Astrocyte (in vitro differentiated cells and primary cell): ENCODE measurements around the gene WWC2.

Source experiments
- EZH2 ChIP-seq: IDR thresholded peaks from 2 replicates; pipeline ENCODE4 v1.6.1; 2012; ENCODE audit warnings: mild to moderate bottlenecking, low read length, inconsistent platforms; ENCODE audit not compliant: insufficient read depth
- TF ChIP-seq, protein P1 (sequence below): IDR thresholded peaks from 2 replicates; pipeline ENCODE4 v1.5.1; 2011; ENCODE audit warnings: low read depth, mild to moderate bottlenecking, inconsistent platforms, low read length, moderate library complexity; ENCODE audit not compliant: insufficient read depth

DNA sequence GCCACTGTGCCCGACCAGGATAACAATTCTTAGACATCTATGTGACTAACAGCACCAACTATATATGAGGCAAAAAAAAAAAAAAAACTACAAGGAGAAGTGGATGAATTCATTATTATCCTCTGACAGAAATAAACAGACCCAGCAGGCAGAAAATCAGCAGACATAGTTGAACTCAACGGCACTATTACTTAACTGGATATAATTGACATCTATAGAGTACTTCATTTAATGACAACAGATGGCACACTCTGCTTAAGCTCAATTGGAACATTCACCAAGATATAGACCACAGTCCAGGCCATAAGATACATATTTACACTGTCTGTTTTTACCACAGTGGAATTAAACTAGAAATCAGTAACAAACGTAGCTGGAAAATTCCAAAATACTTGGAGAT is 207.8 kb downstream of the WWC2 start:
- TF ChIP-seq, protein P1, sequence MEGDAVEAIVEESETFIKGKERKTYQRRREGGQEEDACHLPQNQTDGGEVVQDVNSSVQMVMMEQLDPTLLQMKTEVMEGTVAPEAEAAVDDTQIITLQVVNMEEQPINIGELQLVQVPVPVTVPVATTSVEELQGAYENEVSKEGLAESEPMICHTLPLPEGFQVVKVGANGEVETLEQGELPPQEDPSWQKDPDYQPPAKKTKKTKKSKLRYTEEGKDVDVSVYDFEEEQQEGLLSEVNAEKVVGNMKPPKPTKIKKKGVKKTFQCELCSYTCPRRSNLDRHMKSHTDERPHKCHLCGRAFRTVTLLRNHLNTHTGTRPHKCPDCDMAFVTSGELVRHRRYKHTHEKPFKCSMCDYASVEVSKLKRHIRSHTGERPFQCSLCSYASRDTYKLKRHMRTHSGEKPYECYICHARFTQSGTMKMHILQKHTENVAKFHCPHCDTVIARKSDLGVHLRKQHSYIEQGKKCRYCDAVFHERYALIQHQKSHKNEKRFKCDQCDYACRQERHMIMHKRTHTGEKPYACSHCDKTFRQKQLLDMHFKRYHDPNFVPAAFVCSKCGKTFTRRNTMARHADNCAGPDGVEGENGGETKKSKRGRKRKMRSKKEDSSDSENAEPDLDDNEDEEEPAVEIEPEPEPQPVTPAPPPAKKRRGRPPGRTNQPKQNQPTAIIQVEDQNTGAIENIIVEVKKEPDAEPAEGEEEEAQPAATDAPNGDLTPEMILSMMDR, result no peak
- no peak for TF ChIP-seq EZH2
